OCI-LY1 (cell line): ENCODE measurements around the gene NFIA.

Source experiments
- H2AFZ ChIP-seq: fragments of 200-600 bp; sonication (generic), shearing (Covaris generic); 2 replicates; pipeline ENCODE4 v1.6.0; 2014; ENCODE audit warnings: antibody characterized with exemption, mild to moderate bottlenecking, low read length
- H3F3A ChIP-seq: fragments of 200-600 bp; sonication (generic), shearing (Covaris generic); 2 replicates; pipeline ENCODE4 v1.6.0; 2014; ENCODE audit warnings: mild to moderate bottlenecking, antibody characterized with exemption, low read length, moderate library complexity; ENCODE audit not compliant: insufficient read depth
- H3K27ac ChIP-seq: fragments of 200-600 bp; sonication (generic); 2 replicates; pipeline ENCODE4 v1.5.1; 2014; ENCODE audit warnings: low read length, mixed run types, mild to moderate bottlenecking, low read depth; ENCODE audit not compliant: poor library complexity, severe bottlenecking
- H3K27me3 ChIP-seq: fragments of 200-600 bp; sonication (generic); 2 replicates; pipeline ENCODE4 v1.6.0; 2014; ENCODE audit warnings: antibody characterized with exemption, mild to moderate bottlenecking, low read length, moderate library complexity; ENCODE audit not compliant: insufficient read depth
- H3K36me3 ChIP-seq: fragments of 200-600 bp; sonication (generic); 2 replicates; pipeline ENCODE4 v1.6.1; 2014; ENCODE audit warnings: mild to moderate bottlenecking, antibody characterized with exemption, low read length, moderate library complexity, mixed read lengths; ENCODE audit not compliant: insufficient read depth
- H3K4me1 ChIP-seq: fragments of 200-600 bp; sonication (generic); 2 replicates; pipeline ENCODE4 v1.5.1; 2014; ENCODE audit warnings: mild to moderate bottlenecking, low read length, moderate library complexity; ENCODE audit not compliant: insufficient read depth, severe bottlenecking
- H3K4me2 ChIP-seq: fragments of 200-600 bp; sonication (generic), shearing (Covaris generic); 2 replicates; pipeline ENCODE4 v1.6.1; 2014; ENCODE audit warnings: low read length
- H3K4me3 ChIP-seq: fragments of 200-600 bp; sonication (generic); 2 replicates; pipeline ENCODE4 v1.5.1; 2014; ENCODE audit warnings: low read length, low read depth, mild to moderate bottlenecking, mixed read lengths; ENCODE audit not compliant: poor library complexity, severe bottlenecking
- H3K79me2 ChIP-seq: fragments of 200-600 bp; shearing (Covaris generic); 2 replicates; pipeline ENCODE4 v1.6.1; 2016; ENCODE audit warnings: mixed run types, low read length, mixed read lengths; ENCODE audit not compliant: insufficient read depth
- H3K9ac ChIP-seq: fragments of 200-600 bp; sonication (generic), shearing (Covaris generic); 2 replicates; pipeline ENCODE4 v1.6.1; 2014; ENCODE audit warnings: mild to moderate bottlenecking, low read length, mixed read lengths
- H3K9me2 ChIP-seq: fragments of 200-600 bp; sonication (generic), shearing (Covaris generic); 2 replicates; pipeline ENCODE4 v1.6.1; 2014; ENCODE audit warnings: low read depth, mild to moderate bottlenecking, low read length, mixed read lengths
- H3K9me3 ChIP-seq: fragments of 200-600 bp; shearing (Covaris generic); 2 replicates; pipeline ENCODE4 v1.6.1; 2014; ENCODE audit warnings: low read length, mixed read lengths
- H4K20me1 ChIP-seq: fragments of 200-600 bp; sonication (generic), shearing (Covaris generic); 2 replicates; pipeline ENCODE4 v1.6.0; 2016; ENCODE audit warnings: mild to moderate bottlenecking, low read length; ENCODE audit not compliant: insufficient read depth
- CTCF ChIP-seq: fragments of 200-600 bp; sonication (generic), shearing (Covaris generic); IDR thresholded peaks from 2 replicates; pipeline ENCODE4 v1.5.1; 2017; ENCODE audit warnings: mild to moderate bottlenecking, antibody characterized with exemption, low read length, moderate library complexity, mixed read lengths
- EZH2 ChIP-seq: fragments of 200-600 bp; sonication (generic), shearing (Covaris generic); IDR thresholded peaks from 2 replicates; pipeline ENCODE4 v1.8.0; 2017; ENCODE audit warnings: borderline replicate concordance, mixed run types, mild to moderate bottlenecking, antibody characterized with exemption, low read length, moderate library complexity, mixed read lengths

The NFIA gene

GRCh38 chr1:61442544-61442943 is 360.2 kb downstream of the NFIA start:
- no peak overlapping the region for H3K4me2 ChIP-seq
- H3K4me3 ChIP-seq = no peak overlapping the region

GRCh38 chr1:61444288-61444687 is 361.9 kb downstream of the NFIA start:
- Histone ChIP-seq H3K36me3 (no peaks in the 10 kb centered on the region), H3F3A (no peaks in the 10 kb centered on the region), H3K9me3 (no peaks in the 10 kb centered on the region), H3K4me3 (no peak overlapping the region), H3K4me2 (no peak overlapping the region), H3K27ac (no peak overlapping the region), H3K79me2 (no peaks in the 10 kb centered on the region), H3K9me2 (no peaks in the 10 kb centered on the region), H3K4me1 (peaks cover 29% of the 10 kb centered on the region), H4K20me1 (no peaks in the 10 kb centered on the region), H3K27me3 (no peaks in the 10 kb centered on the region), H3K9ac (no peak overlapping the region), H2AFZ (no peak overlapping the region)
- TF ChIP-seq CTCF = no peak
- TF ChIP-seq EZH2 = no peak

More at GRCh38 chr1:61442544-61442943, 360.2 kb downstream of the NFIA start:
- Histone ChIP-seq H3K9me2 (no peaks in the 10 kb centered on the region), H3K27me3 (no peaks in the 10 kb centered on the region), H4K20me1 (no peaks in the 10 kb centered on the region), H2AFZ (no peak overlapping the region), H3F3A (no peaks in the 10 kb centered on the region), H3K9ac (no peak overlapping the region), H3K79me2 (no peaks in the 10 kb centered on the region), H3K36me3 (no peaks in the 10 kb centered on the region), H3K4me1 (peaks cover 29% of the 10 kb centered on the region), H3K27ac (no peak overlapping the region), H3K9me3 (no peaks in the 10 kb centered on the region)
- TF ChIP-seq EZH2 (no peak), CTCF (no peak)

GRCh38 chr1:61445269-61445825 is 363.0 kb downstream of the NFIA start:
- H3K27ac ChIP-seq = no peak overlapping the region
- H3F3A ChIP-seq = no peaks in the 10 kb centered on the region
- H3K79me2 ChIP-seq = no peaks in the 10 kb centered on the region
- no peaks in the 10 kb centered on the region for H3K9me3 ChIP-seq
- H3K9ac ChIP-seq = no peak overlapping the region
- H3K4me2 ChIP-seq = no peak overlapping the region
- no peaks in the 10 kb centered on the region for H3K36me3 ChIP-seq
- H3K27me3 ChIP-seq = no peaks in the 10 kb centered on the region
- no peak overlapping the region for H3K4me3 ChIP-seq
- peaks cover 33% of the 10 kb centered on the region for H3K4me1 ChIP-seq
- TF ChIP-seq EZH2 = no peak
- no peak for TF ChIP-seq CTCF
- H3K9me2 ChIP-seq = no peaks in the 10 kb centered on the region
- no peak overlapping the region for H2AFZ ChIP-seq
- no peaks in the 10 kb centered on the region for H4K20me1 ChIP-seq
